GM19397 (cell line): Measurements from ENCODE around the gene CEP41.

ENCODE experiments used
- ATAC-seq: cut with Tn5 transposase; IDR thresholded peaks from one replicate; pipeline ENCODE4 v1.9.1; 2021; ENCODE audit warnings: mild to moderate bottlenecking, moderate library complexity; ENCODE audit not compliant: unreplicated experiment

Gene CEP41, protein sequence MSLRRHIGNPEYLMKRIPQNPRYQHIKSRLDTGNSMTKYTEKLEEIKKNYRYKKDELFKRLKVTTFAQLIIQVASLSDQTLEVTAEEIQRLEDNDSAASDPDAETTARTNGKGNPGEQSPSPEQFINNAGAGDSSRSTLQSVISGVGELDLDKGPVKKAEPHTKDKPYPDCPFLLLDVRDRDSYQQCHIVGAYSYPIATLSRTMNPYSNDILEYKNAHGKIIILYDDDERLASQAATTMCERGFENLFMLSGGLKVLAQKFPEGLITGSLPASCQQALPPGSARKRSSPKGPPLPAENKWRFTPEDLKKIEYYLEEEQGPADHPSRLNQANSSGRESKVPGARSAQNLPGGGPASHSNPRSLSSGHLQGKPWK

GRCh38 chr7:130440527-130441365 lies at the start of gene CEP41:
Gene CEP41, minus strand, starts transcription at chr7:130441016. Its CDS starts 50 bp downstream, at chr7:130440966.
- ATAC-seq = peak; percentile 99

GRCh38 chr7:130490311-130490791 lies 49.5 kb upstream of the CEP41 start:
- no peak for ATAC-seq

DNA sequence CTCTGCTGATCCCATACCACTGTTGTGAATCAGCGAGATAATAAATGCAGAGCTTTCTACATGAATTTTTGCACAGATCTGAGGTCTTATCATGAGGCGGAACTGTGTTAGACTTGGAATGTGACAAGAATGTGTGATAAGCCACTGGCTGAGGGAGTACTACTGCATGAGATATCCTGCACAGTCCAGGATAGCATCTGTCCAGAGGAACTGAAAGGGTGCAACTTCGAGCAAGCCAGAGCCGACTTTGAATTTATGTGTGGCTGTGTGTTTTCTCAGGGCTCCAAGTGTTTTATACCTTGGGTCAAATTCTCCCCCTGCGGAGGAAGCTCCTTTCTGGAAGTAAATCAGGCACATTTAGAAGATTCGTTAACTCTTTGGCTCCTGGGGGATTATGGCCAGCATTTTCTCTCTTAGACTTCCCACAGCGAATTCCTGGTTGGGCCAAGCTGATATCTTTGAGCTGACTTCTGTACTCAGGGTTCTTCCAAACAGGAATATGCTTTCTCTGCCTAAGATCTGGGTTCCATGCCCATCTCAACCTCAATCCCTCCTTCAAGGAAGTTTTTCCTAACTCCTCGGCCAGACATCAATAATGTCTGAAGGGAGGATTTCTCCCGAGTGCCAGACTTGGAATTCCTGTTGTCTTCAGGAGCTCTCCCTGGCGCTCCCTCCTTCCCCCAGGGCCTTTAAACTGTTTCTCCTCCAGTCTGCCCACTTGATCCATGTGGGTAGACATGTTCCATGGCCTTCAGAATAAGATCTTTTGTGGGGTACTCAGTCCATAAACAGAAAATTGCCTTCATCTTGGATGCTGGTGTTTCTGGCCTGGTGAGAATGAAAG lies 48.5 kb upstream of the CEP41 start:
- ATAC-seq = no peak

DNA sequence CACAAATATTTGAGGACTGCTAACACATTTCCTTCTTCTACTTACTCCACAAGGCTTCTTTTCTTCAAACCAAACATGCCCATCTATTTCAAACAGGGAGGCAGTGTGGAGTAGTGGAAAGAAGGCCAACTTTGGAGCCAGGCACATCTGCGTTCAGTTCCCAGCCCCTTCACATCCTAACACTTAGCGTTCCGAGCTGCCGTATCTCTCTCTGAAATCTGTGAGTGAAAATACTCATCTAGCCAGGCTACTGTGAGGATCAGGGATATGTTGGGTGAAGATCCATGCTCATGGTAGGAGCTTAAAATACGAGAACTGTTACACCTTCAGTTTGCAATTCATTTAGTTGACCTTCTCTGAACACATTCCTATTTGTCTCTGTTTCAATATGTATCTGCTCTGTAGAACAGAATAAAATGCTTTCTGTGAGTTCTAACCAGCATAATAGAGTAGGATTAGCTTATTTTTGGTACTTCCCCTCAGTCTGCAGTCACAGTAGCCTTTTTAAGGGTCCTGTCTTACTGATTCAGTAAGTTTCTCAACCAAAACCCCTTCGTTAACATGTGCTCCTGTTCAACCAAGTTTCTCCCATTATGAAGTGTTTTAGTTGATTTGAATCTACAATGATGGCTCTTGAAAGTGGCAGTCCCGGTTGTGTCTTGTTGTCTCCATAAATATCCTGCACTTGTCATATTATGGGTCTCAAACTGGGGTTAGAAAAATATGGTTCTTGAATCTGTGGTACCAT lies 47.8 kb upstream of the CEP41 start:
- no peak for ATAC-seq

- no peak for ATAC-seq
Observed at GRCh38 chr7:130486954-130487436, 46.2 kb upstream of the CEP41 start.

DNA sequence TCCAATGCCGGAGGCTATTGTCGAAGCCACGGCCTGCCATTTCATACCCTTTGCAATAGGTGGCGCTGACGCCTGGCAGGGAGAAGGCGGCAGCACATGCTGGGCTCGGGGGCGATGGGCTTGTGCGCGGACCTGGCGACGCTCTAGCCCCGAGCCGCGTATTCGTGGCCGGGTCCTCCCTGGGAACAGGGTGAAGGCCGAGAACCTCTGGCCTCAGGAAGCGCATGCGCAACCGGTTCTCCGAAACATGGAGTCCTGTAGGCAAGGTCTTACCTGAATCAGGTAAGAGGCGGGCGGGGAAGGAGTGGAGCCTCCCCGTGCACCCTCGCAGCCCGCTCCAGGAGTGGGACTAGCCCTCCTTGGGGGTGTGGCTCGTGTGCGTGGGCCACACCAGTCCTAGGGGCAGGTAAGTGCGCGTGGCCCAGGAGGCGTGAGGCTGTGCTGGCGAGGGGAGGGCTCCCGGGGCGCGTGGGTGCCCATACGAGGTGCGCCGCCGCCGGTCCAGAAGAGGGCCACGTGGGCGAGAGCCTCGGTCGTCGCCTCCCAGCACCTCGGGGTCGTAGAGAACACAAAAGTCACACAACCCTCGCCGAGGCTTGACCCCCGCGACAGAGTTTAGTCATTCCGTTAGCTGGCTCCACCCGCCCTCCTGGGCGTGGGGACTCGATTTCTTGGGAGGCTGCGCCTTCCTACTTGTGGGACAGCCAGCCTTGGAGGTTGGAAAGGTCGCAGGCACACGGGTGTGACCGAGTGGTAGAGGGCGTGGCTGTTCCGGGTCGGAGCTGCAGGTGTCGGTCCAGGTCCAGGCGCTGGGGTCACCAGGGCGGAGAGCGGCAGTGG lies 45.5 kb upstream of the CEP41 start:
- ATAC-seq = peak; percentile 54

- no peak for ATAC-seq
Observed at GRCh38 chr7:130485734-130486113, 44.9 kb upstream of the CEP41 start.

- ATAC-seq = no peak
Observed at GRCh38 chr7:130483031-130483430, 42.2 kb upstream of the CEP41 start.

- no peak for ATAC-seq
Observed at GRCh38 chr7:130481898-130482297, 41.1 kb upstream of the CEP41 start.

- ATAC-seq = no peak
Observed at GRCh38 chr7:130479716-130480400, 39.0 kb upstream of the CEP41 start.

GRCh38 chr7:130478991-130479390 lies 38.2 kb upstream of the CEP41 start:
- ATAC-seq = no peak

DNA sequence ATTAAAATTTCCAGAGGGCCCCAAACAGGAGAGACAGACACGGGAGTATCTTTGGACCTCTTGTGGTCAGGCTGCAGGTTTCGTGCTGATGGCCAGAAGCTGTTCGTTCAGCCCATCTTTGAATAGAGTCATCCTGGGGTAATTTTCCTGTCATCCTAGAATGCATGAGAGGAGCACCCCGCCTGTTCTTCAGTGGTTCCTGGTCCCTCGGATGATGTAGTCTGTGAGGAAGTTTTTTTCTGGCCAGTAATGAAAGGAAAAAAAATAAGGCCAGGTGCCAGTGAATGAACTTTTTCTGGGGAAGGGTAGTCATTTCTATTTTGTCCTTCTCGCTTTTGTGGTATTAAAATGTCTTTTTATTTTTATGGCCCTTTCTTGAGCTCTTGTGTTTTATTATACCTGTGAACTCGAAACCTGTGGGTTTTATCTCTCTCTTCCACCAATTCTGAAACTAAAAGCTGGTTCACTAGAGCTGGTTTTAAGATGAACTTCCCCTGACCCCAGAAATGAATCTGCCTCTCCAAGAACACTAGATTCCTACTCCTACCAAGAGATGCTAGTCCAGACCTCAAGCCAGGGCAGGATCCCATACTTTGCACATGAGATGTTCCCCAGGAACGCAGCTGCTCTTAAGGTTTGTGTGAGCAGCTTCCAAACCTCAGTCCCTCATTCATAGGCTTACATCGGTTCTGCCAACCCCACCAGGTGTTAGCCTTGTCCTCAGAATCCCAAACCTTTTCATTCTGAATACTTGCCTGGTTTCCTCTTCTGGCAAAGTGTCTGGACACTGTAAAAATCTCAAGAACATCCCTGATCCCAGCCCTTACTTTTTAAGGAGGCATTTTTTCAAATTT lies 35.7 kb upstream of the CEP41 start:
- ATAC-seq = no peak

GRCh38 chr7:130475776-130476175 lies 35.0 kb upstream of the CEP41 start:
- ATAC-seq = no peak

GRCh38 chr7:130473876-130474275 lies 33.1 kb upstream of the CEP41 start:
- no peak for ATAC-seq

GRCh38 chr7:130473289-130473688 lies 32.5 kb upstream of the CEP41 start:
- ATAC-seq = no peak

GRCh38 chr7:130471974-130472373 lies 31.2 kb upstream of the CEP41 start:
- ATAC-seq = no peak

DNA sequence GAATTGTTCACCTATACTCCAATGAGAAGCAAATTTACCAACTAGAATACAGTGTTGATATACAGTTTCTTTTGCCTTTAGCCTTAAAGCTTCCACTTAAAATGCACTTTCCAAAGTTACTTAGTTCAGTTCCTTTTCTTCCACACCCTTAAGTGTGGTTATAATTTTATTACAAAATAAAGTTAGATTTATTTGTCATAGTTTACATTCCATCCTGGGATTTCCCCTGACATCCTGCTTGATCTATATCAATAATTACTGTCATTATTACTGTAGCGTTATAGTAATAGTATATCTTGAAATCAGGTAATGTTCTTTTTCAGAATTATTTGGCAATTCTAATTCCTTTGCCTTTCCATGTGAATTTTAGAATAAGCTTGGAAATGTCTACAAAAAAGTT lies 27.8 kb upstream of the CEP41 start:
- no peak for ATAC-seq
